SKM-1 treated with dmso at 0.1 percent for 144 hours (cell line): ENCODE measurements around the gene UPK3A.
A peak's percentile ranks its signal among the peaks of the same experiment; 100 is the strongest.
"Not testable (repeated sequence)": the region's sequence is repeated elsewhere in the genome, so short reads cannot be mapped to it uniquely, and the experiment has no call there.

Experiments used
- DNase-seq: peaks from one replicate; lab custom pipeline; 2025; ENCODE audit not compliant: unreplicated experiment; lab: John Stamatoyannopoulos, UW

UPK3A gene

DNA sequence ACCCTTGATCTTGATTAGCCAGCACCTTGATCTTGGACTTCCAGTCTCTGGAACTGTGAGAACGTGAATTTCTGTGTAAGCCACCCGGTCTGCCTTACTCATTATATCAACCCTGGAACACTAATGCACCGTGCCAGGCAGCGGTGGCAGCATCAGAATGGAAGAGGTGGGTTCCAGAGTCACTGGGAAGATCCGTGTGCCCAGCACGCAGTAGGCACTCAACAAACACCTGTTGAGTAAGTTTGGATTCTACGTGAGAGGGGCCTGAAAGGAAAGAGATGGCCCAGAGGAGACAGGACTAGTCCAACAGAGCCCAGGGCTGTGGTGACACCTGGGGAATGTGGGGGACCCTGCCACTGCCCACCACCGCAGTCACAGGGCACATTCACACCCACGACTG, 6.6 kb upstream of the UPK3A start:
- no peak for DNase-seq

- no peak for DNase-seq
Measured at GRCh38 chr22:45280587-45280980, 4.2 kb upstream of the UPK3A start.

DNA sequence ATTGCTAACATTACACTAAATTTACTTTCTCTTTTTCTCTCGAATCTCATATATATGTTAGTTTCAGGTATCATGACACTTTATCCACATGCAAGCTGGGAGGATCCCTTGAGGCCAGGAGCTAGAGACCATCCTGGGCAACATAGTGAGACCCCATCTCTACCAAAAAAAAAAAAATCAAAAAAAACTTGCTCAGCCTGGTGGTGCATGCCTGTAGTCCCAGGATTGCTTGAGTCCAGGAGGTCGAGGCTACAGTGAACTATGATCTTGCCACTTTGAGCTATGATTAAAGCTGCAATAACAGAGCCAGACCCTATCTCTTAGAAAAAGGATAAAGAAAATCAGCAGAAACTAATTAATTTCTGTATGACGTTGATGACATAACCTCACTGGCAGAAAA, 3.7 kb upstream of the UPK3A start:
- no peak for DNase-seq

GRCh38 chr22:45285263-45286058, 712 bp downstream of the UPK3A start:
- no peak for DNase-seq

GRCh38 chr22:45286854-45287551, 2.3 kb downstream of the UPK3A start:
- DNase-seq: no peak

GRCh38 chr22:45290410-45290936, 5.7 kb downstream of the UPK3A start:
- no peak for DNase-seq

DNA sequence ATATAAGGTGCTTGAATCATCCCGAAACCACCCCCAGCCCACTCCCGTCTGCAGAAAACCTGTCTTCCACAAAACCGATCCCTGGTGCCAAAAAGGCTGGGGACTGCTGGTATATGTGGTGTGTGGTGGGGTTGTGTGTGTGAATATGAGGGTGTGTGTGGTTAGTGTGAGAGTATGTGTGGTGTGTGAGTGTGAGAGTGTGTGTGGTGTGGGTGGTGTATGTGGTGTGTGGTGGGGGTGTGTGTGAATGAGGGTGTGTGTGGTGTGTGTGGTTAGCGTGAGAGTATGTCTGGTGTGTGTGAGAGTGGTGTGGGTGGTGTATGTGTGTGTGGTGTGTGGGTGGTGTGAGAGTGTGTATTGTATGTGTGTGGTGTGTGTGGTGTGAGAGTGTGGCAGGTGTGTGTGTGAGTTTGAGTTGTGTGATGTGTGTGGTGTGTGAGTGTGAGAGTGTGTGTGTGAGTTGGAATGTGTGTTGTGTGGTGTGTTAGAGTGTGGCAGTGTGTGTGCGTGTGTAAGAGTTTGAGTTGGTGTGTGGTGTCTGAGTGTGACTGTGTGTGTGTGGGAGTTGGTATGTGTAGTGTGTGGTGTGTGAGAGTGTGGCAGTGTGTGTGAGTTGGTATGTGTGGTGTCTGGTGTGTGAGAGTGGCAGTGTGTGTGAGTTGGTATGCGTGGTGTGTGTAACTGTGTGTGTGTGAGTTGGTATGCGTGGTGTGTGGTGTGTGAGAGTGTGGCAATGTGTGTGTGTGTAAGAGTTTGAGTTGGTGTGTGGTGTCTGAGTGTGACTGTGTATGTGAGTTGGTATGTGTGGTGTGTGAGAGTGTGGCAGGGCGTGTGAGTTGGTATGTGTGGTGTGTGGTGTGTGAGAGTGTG, 6.5 kb downstream of the UPK3A start:
- DNase-seq: no peak

- peak; percentile 19 for DNase-seq
Measured at GRCh38 chr22:45291931-45292290, 7.2 kb downstream of the UPK3A start.

GRCh38 chr22:45292731-45293442, 8.1 kb downstream of the UPK3A start:
- peak; percentile 21 for DNase-seq

- no peak for DNase-seq
Measured at GRCh38 chr22:45294030-45294429, 9.3 kb downstream of the UPK3A start.

- not testable (repeated sequence) for DNase-seq
Measured at GRCh38 chr22:45295004-45295403, 10.3 kb downstream of the UPK3A start.

DNA sequence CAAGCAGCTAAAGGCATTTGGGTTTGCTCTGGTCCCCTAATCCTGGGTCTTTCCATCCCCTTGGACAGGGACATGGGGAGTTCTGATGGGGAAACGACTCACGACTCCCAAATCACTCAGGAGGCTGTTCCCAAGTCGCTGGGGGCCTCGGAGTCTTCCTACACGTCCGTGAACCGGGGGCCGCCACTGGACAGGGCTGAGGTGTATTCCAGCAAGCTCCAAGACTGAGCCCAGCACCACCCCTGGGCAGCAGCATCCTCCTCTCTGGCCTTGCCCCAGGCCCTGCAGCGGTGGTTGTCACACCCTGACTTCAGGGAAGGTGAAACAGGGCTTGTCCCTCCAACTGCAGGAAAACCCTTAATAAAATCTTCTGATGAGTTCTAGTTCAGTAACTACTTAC, 10.7 kb downstream of the UPK3A start:
- no peak for DNase-seq

DNA sequence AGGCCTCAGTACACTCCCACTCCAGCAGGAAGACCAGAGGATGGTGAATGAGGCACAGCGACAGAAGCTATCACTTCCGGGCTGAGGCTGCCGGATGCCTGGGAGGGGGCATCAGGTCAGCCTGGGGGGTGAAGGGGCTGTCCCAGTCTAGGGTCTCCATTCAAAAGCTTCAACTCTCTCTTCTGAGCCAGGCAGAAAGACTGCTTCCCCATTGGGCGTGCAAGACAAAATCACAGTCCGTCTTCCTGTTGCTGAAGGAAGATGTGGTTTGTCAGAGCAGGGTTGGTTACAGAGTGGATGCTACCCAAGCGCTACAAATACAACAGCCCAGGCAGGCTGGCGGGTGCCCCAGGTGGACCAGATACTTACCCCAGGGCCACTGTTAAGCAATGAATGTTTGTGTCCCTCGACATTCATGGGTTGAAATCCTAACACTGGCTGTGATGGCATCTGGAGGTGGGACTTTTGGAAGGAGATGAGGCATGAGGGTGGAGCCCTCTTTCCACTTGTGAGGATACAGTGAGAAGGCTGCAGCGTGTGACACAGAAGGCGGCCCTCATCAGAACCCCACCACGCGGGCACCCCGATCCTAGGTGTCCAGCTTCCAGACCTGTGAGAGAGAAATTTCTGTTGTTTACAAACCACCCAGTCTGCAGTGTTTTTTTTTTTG, 12.0 kb downstream of the UPK3A start:
- DNase-seq: peak; percentile 33

DNA sequence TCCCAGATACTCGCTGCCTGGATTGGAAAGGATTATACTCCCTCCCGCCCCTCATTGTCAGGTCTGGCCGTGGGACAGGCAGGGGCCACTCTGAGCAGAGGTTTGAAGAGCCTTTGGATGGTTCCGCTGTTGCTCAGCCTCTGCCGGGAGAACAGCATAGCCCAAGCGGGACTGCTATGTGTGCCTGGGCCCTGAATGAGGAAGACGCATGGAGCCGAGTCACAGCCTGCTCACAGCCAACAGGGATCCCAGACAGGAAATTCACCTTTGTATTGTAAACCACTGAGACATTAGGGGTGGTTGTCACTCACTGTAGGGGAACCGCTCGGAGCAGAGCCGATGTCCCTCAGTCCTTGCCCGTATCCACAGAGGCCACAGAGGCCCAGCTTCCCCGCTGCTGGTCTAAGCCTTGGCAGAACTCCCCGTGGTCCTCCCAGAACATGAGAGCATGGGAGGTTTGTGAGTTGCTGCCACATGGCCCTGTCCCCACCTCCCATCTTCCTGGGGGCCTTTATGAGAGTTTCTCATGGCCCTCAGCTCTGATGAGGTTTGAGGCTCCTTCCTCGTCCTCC, 14.3 kb downstream of the UPK3A start:
- DNase-seq: no peak

- DNase-seq: no peak
Measured at GRCh38 chr22:45302751-45303150, 18.0 kb downstream of the UPK3A start.

GRCh38 chr22:45303181-45303580, 18.4 kb downstream of the UPK3A start:
- DNase-seq: no peak

GRCh38 chr22:45304971-45305370, 20.2 kb downstream of the UPK3A start:
- no peak for DNase-seq

- DNase-seq: no peak
Measured at GRCh38 chr22:45305456-45306075, 20.8 kb downstream of the UPK3A start.

DNA sequence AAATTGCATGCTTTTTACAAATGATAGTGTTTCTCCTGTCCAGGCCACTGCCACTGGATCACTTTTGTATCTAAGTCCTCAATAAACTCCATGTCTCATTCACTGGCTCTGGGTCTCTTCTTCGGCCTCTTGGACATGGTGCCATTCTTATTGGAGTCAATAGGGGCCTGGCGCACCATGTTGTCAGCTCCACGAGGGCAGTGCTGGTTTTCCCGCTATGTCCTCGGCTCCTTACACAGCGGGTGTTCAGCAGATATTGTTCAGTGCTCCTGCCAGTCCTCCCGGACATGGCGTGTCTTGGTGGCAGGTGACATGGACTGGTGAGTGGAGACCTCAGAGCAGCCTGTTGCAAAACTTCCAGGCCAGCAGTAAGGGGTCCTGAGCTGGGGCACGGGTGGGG, 21.4 kb downstream of the UPK3A start:
- DNase-seq: no peak
